Naive thymus-derived CD4-positive, alpha-beta T cell (primary cell): ENCODE measurements around the gene CD226. TPM values are rescaled to one million over a fixed set of nuclear protein-coding genes. Genes with fewer than 3 reads are reported as not detected.
"Not testable (repeated sequence)": the region's sequence is repeated elsewhere in the genome, so short reads cannot be mapped to it uniquely, and the experiment has no call there.

Experiments
- ATAC-seq: fragments of 150-1000 bp; cut with Tn5 transposase; 2 replicates; pipeline ENCODE4 v1.10.0; 2021; ENCODE audit warnings: mild to moderate bottlenecking, moderate library complexity
- CTCF ChIA-PET: fragments of 350-600 bp; sonication (Branson Sonifier 250); formaldehyde crosslinking; loops from one replicate; lab custom pipeline; 2021; ENCODE audit warnings: antibody characterized with exemption; lab: Charles Lee
- POLR2A ChIA-PET: fragments of 350-600 bp; sonication (Branson Sonifier 250); formaldehyde crosslinking; loops from one replicate; lab custom pipeline; 2021; ENCODE audit warnings: antibody characterized with exemption, inconsistent platforms; lab: Charles Lee
- DNase-seq, 9 donors: peaks; one replicate each; pipeline versions ENCODE4 v3.0.0 to v3.0.0-alpha.2; 2020 to 2022; ENCODE audit warnings: mixed read lengths in 1 of 9
- H3K27ac ChIP-seq: one replicate; pipeline ENCODE4 v1.7.0; 2013; ENCODE audit warnings: mild to moderate bottlenecking, low read depth, low read length, moderate library complexity
- H3K27me3 ChIP-seq, 2 donors: one replicate each; pipeline ENCODE4 v1.7.0; 2013; ENCODE audit warnings: low read length in 2 of 2, mild to moderate bottlenecking in 2 of 2, moderate library complexity in 2 of 2; ENCODE audit not compliant: control insufficient read depth in 2 of 2, insufficient read depth in 2 of 2
- H3K36me3 ChIP-seq, 3 experiments: 1 replicate in 2 of 3; 2 replicates in 1 of 3; pipeline ENCODE4 v1.7.0; 2013; ENCODE audit warnings: low read length in 3 of 3, mild to moderate bottlenecking in 3 of 3, moderate library complexity in 1 of 3; ENCODE audit not compliant: insufficient read depth in 3 of 3, control insufficient read depth in 2 of 3
- H3K4me1 ChIP-seq, 2 donors: one replicate each; pipeline ENCODE4 v1.7.0; 2013; ENCODE audit warnings: low read length in 2 of 2, mild to moderate bottlenecking in 2 of 2, moderate library complexity in 1 of 2; ENCODE audit not compliant: control insufficient read depth in 2 of 2, insufficient read depth in 2 of 2
- H3K4me3 ChIP-seq: 2 replicates; pipeline ENCODE4 v1.7.0; 2013; ENCODE audit warnings: mild to moderate bottlenecking, low read length
- H3K9me3 ChIP-seq, 3 experiments: 1 replicate in 2 of 3; 2 replicates in 1 of 3; pipeline ENCODE4 v1.7.0; 2013; ENCODE audit warnings: low read length in 3 of 3; ENCODE audit not compliant: control insufficient read depth in 2 of 3
- H3K27ac Mint-ChIP-seq, 9 donors: one replicate each; pipeline ENCODE4 v1.8.0; 2020 to 2022; ENCODE audit warnings: mixed read lengths in 9 of 9, mild to moderate bottlenecking in 8 of 9, moderate library complexity in 5 of 9, inconsistent platforms in 2 of 9
- H3K27me3 Mint-ChIP-seq, 5 donors: one replicate each; pipeline ENCODE4 v1.8.0; 2021 to 2022; ENCODE audit warnings: mixed read lengths in 5 of 5, mild to moderate bottlenecking in 1 of 5
- H3K36me3 Mint-ChIP-seq, 5 donors: one replicate each; pipeline ENCODE4 v1.8.0; 2020 to 2022; ENCODE audit warnings: mixed read lengths in 5 of 5, mild to moderate bottlenecking in 3 of 5, inconsistent platforms in 1 of 5
- H3K4me1 Mint-ChIP-seq, 7 donors: one replicate each; pipeline ENCODE4 v1.8.0; 2020 to 2022; ENCODE audit warnings: mixed read lengths in 7 of 7, mild to moderate bottlenecking in 3 of 7, inconsistent platforms in 1 of 7
- H3K4me3 Mint-ChIP-seq, 10 donors: one replicate each; pipeline ENCODE4 v1.8.0; 2020 to 2022; ENCODE audit warnings: mild to moderate bottlenecking in 10 of 10, mixed read lengths in 10 of 10, moderate library complexity in 6 of 10, inconsistent platforms in 2 of 10
- H3K9me3 Mint-ChIP-seq, 11 donors: one replicate each; pipeline ENCODE4 v1.8.0; 2020 to 2022; ENCODE audit warnings: mixed read lengths in 11 of 11, mild to moderate bottlenecking in 4 of 11, inconsistent platforms in 1 of 11, moderate library complexity in 1 of 11
- intact Hi-C, 2 donors: fragments of 100-400 bp; cut with micrococcal nuclease; formaldehyde crosslinking; loops; one replicate each; pipeline ENCODE4 v1.15.1; 2023
- polyA plus RNA-seq, 2 donors: library from polyadenylated mRNA; unstranded; fragments of 300-500 nt; fragmentation: Illumina TruSeq; gene quantifications; one replicate each; pipeline ENCODE4 v1.2.3, GENCODE V29; 2021
- total RNA-seq, 6 experiments: library from RNA in 5 of 6; stranded (reverse) in 5 of 6; gene quantifications; 1 replicate in 5 of 6; 2 replicates in 1 of 6; pipeline ENCODE4 v1.2.3 and lab custom pipeline; 2021 to 2026

The CD226 gene
- total and polyA plus RNA-seq, 7 experiments from 2014 or later: 27.9 to 103 (median 45.9) TPM

DNA sequence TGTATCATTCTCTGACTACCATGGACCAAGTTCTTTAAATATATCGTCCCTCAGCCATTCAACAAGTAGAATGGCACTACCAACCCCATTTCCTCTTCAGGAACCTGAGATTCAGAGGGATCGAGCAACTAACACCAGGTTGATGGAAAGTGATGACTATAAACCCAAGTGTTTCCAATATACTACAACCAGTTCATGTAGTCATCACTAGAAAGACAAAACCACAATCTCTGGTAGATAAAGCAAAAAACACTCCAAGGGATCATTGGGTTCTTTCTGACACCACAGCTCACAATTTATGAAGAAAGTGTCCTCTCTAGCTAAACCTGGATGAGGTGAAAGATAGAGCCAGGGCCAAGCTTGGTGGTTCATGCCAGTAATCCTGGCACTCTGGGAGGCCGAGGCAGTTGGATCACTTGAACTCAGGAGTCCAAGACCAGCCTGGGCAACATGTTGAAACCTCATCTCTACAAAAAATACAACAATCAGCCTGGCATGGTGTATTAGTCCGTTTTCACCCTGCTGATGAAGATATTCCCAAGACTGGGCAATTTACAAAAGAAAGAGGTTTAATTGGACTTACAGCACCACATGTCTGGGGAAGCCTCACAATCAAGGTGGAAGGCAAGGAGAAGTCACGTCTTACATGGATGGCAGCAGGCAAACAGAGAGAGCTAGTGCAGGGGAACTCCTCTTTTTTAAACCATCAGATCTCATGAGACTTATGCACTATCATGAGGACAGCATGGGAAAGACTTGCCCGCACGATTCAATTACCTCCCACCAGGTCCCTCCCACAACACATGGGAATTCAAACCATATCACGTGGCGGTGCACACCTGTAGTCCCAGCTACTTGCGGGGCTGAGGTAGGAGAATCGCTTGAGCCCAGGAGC, 2.2 kb downstream of the CD226 start:
- ChIA-PET POLR2A (interaction anchor here (0.9 to 4.4 kb wide), 6 partner anchors 9 to 14 kb away, joined by 3 to 41 read pairs (median 18); no protein-coding TSS in a partner anchor), CTCF (interaction anchor here (0.6 to 2.7 kb wide), 3 partner anchors 9 to 740 kb away, joined by 3 to 8 read pairs (median 4); no protein-coding TSS in a partner anchor)
- Mint-ChIP-seq H3K4me3 (peak overlapping the region in 2 of 10 donors; percentile 46 to 77), H3K36me3 (peaks cover 13 to 61% (median 37%) of the 10 kb centered on the region in 5 donors), H3K27ac (peak overlapping the region in 1 of 9 donors; percentile 90), H3K9me3 (peaks cover 0 to 21% (median 7%) of the 10 kb centered on the region in 11 donors), H3K27me3 (no peaks in the 10 kb centered on the region), H3K4me1 (peaks cover 0 to 61% (median 47%) of the 10 kb centered on the region in 7 donors)
- ATAC-seq (no peak), DNase-seq (no peak)
- Histone ChIP-seq H3K4me1 (peaks cover 61 to 76% of the 10 kb centered on the region in 2 donors), H3K27me3 (no peaks in the 10 kb centered on the region), H3K4me3 (peak overlapping the region; percentile 3), H3K27ac (peak overlapping the region; percentile 55), H3K9me3 (no peaks in the 10 kb centered on the region), H3K36me3 (no peaks in the 10 kb centered on the region)
- intact Hi-C loops: loop anchor here (1.0 to 10.0 kb wide), 3 partner anchors 10 to 729 kb away; no protein-coding TSS in a partner anchor

GRCh38 chr18:69944436-69944835, 3.2 kb downstream of the CD226 start:
- DNase-seq (no peak), ATAC-seq (no peak)
- ChIA-PET POLR2A (interaction anchor here (1.1 to 4.4 kb wide), 6 partner anchors 8 to 47 kb away, joined by 4 to 41 read pairs (median 8); no protein-coding TSS in a partner anchor), CTCF (interaction anchor here (0.7 to 2.7 kb wide), 6 partner anchors 8 to 105 kb away, joined by 3 to 8 read pairs (median 3); no protein-coding TSS in a partner anchor)
- H3K4me3 ChIP-seq: peak overlapping the region; percentile 3
- H3K27me3 ChIP-seq: no peaks in the 10 kb centered on the region
- Mint-ChIP-seq H3K27ac (peak overlapping the region in 2 of 9 donors; percentile 87 to 90), H3K4me1 (peaks cover 0 to 70% (median 57%) of the 10 kb centered on the region in 7 donors), H3K4me3 (peak overlapping the region in 1 of 10 donors; percentile 77), H3K9me3 (peaks cover 2 to 28% (median 13%) of the 10 kb centered on the region in 11 donors), H3K36me3 (peaks cover 24 to 71% (median 47%) of the 10 kb centered on the region in 5 donors), H3K27me3 (no peaks in the 10 kb centered on the region)
- H3K4me1 ChIP-seq: peaks cover 51 to 70% of the 10 kb centered on the region in 2 donors
- no peaks in the 10 kb centered on the region for H3K36me3 ChIP-seq
- no peaks in the 10 kb centered on the region for H3K9me3 ChIP-seq
- peak overlapping the region; percentile 30 for H3K27ac ChIP-seq
- intact Hi-C loops: loop anchor here (2.0 to 10.0 kb wide), 2 partner anchors 56 to 730 kb away; no protein-coding TSS in a partner anchor

- H3K4me1 ChIP-seq: peaks cover 37 to 56% of the 10 kb centered on the region in 2 donors
- H3K4me3 Mint-ChIP-seq: peak overlapping the region in 7 of 10 donors; percentile 40 to 73 (median 61)
- intact Hi-C loops: loop anchor here in 1 of 2 donors (10.0 kb wide), 1 partner anchor 732 kb away; no protein-coding TSS in a partner anchor
- H3K27ac ChIP-seq: no peak overlapping the region
- ChIA-PET POLR2A (interaction anchor here (0.6 to 2.6 kb wide), 4 partner anchors 14 to 296 kb away, joined by 3 to 25 read pairs (median 6); no protein-coding TSS in a partner anchor), CTCF (interaction anchor here (0.7 to 2.7 kb wide), 2 partner anchors 11 to 15 kb away, joined by 3 to 8 read pairs; no protein-coding TSS in a partner anchor)
- peak overlapping the region; percentile 12 for H3K4me3 ChIP-seq
- peaks cover 0 to 77% (median 61%) of the 10 kb centered on the region in 7 donors for H3K4me1 Mint-ChIP-seq
- ATAC-seq (no peak), DNase-seq (no peak)
- no peaks in the 10 kb centered on the region for H3K27me3 ChIP-seq
- peak overlapping the region in 6 of 9 donors; percentile 21 to 87 (median 71) for H3K27ac Mint-ChIP-seq
- no peaks in the 10 kb centered on the region for H3K9me3 ChIP-seq
- peaks cover 30 to 83% (median 57%) of the 10 kb centered on the region in 5 donors for H3K36me3 Mint-ChIP-seq
- H3K27me3 Mint-ChIP-seq: no peaks in the 10 kb centered on the region
- H3K36me3 ChIP-seq: no peaks in the 10 kb centered on the region
- peaks cover 2 to 28% (median 13%) of the 10 kb centered on the region in 11 donors for H3K9me3 Mint-ChIP-seq
These were observed 4.7 kb downstream of the CD226 start for GRCh38 chr18:69943021-69943420.

DNA sequence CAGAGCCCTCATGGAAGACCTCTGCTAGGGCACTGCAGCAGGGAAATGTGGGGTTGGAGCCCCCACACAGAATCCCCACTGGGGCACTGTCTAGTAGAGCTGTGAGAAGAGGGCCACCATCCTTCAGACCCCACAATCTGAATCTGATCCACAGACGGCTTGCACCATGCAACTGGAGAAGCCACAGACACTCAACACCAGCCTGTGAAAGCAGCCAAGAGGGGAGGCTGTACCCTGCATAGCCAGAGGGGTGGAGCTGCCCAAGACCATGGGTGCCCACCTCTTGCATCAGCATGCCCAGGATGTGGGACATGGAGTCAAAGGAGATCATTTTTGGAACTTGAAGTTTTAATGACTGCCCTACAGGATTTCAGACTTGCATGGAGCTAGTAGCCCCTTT, 6.5 kb downstream of the CD226 start:
- peak overlapping the region in 2 of 10 donors; percentile 13 to 33 for H3K4me3 Mint-ChIP-seq
- POLR2A ChIA-PET: interaction anchor here (1.0 kb wide), 1 partner anchor 16 kb away, joined by 5 read pairs; no protein-coding TSS in a partner anchor
- peaks cover 31 to 85% (median 60%) of the 10 kb centered on the region in 5 donors for H3K36me3 Mint-ChIP-seq
- Histone ChIP-seq H3K27ac (no peak overlapping the region), H3K36me3 (no peaks in the 10 kb centered on the region), H3K27me3 (no peaks in the 10 kb centered on the region), H3K4me1 (peaks cover 42 to 58% of the 10 kb centered on the region in 2 donors), H3K4me3 (no peak overlapping the region), H3K9me3 (no peaks in the 10 kb centered on the region)
- H3K27ac Mint-ChIP-seq: peak overlapping the region in 4 of 9 donors; percentile 21 to 72 (median 54)
- H3K27me3 Mint-ChIP-seq: no peaks in the 10 kb centered on the region
- peaks cover 2 to 28% (median 13%) of the 10 kb centered on the region in 11 donors for H3K9me3 Mint-ChIP-seq
- ATAC-seq (no peak), DNase-seq (no peak)
- intact Hi-C loops: loop anchor here in 1 of 2 donors (10.0 kb wide), 1 partner anchor 734 kb away; no protein-coding TSS in a partner anchor
- H3K4me1 Mint-ChIP-seq: peaks cover 0 to 70% (median 54%) of the 10 kb centered on the region in 7 donors
- CTCF ChIA-PET: interaction anchor here (0.6 to 1.0 kb wide), 2 partner anchors 14 to 223 kb away, joined by 3 to 4 read pairs; no protein-coding TSS in a partner anchor

DNA sequence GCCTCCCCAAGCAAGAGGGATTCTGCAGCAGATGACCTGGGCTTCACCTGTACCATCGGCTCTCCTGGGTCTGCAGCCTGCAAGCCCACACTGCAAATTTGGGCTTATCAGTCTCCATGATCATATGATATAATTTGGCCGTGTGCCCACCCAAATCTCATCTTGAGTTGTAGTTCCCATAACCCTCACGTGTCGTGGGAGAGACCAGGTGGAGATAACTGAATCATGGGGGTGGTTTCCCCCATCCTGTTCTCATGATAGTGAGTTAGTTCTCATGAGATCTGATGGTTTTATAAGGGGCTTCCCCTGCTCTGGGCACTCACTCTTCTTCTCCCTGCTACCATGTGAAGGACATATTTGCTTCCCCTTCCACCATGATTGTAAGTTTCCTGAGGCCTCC, 7.9 kb downstream of the CD226 start:
- DNase-seq, H3K4me3 ChIP-seq, H3K27me3 Mint-ChIP-seq, H3K9me3 ChIP-seq, H3K36me3 ChIP-seq, ATAC-seq, H3K27ac ChIP-seq, H3K27me3 ChIP-seq: not testable (repeated sequence)
- peaks cover 0 to 59% (median 40%) of the 10 kb centered on the region in 7 donors for H3K4me1 Mint-ChIP-seq
- H3K4me1 ChIP-seq: peaks cover 52 to 58% of the 10 kb centered on the region in 2 donors
- peaks cover 28 to 82% (median 52%) of the 10 kb centered on the region in 5 donors for H3K36me3 Mint-ChIP-seq
- H3K9me3 Mint-ChIP-seq: peaks cover 2 to 28% (median 12%) of the 10 kb centered on the region in 11 donors
- H3K4me3 Mint-ChIP-seq: peak overlapping the region in 7 of 10 donors; percentile 26 to 61 (median 40)
- intact Hi-C loops: loop anchor here in 1 of 2 donors (10.0 kb wide), 1 partner anchor 735 kb away; no protein-coding TSS in a partner anchor
- H3K27ac Mint-ChIP-seq: peak overlapping the region in 6 of 9 donors; percentile 44 to 84 (median 71)
- ChIA-PET POLR2A (interaction anchor here (1.0 to 6.2 kb wide), 3 partner anchors 16 to 67 kb away, joined by 3 to 45 read pairs (median 5); no protein-coding TSS in a partner anchor), CTCF (interaction anchor here (0.6 kb wide), 1 partner anchor 10 kb away, joined by 3 read pairs; no protein-coding TSS in a partner anchor)
